Small intestine (tissue), 7 donors: ENCODE measurements around the gene COL6A2. TPM values are rescaled to one million over a fixed set of nuclear protein-coding genes. Genes with fewer than 3 reads are reported as not detected.

Source experiments
- DNase-seq, 2 donors: peaks; one replicate each; pipeline versions ENCODE4 v3.0.0 to v3.0.0-alpha.2; 2013
- FAIRE-seq: peaks from 2 replicates; lab custom pipeline; 2012; peaks lifted over from hg19 to GRCh38; lab: Jason Lieb, UNC
- H3K27ac ChIP-seq, 3 donors: one replicate each; pipeline ENCODE4 v1.5.1; 2013; ENCODE audit warnings: low read length in 2 of 3, mild to moderate bottlenecking in 2 of 3, control low read depth in 1 of 3, inconsistent platforms in 1 of 3, low read depth in 1 of 3, moderate library complexity in 1 of 3
- H3K27me3 ChIP-seq, 3 donors: one replicate each; pipeline ENCODE4 v1.6.1; 2013; ENCODE audit warnings: low read length in 3 of 3, inconsistent platforms in 1 of 3; ENCODE audit not compliant: control insufficient read depth in 3 of 3, insufficient read depth in 3 of 3
- H3K36me3 ChIP-seq, 3 donors: one replicate each; pipeline ENCODE4 v1.6.1; 2013; ENCODE audit warnings: low read length in 3 of 3, inconsistent platforms in 1 of 3, low read depth in 1 of 3, mild to moderate bottlenecking in 1 of 3, moderate library complexity in 1 of 3; ENCODE audit not compliant: control insufficient read depth in 3 of 3, insufficient read depth in 2 of 3
- H3K4me1 ChIP-seq, 3 donors: one replicate each; pipeline ENCODE4 v1.6.1; 2013; ENCODE audit warnings: low read length in 2 of 3, inconsistent platforms in 1 of 3, low read depth in 1 of 3, mild to moderate bottlenecking in 1 of 3, moderate library complexity in 1 of 3; ENCODE audit not compliant: control insufficient read depth in 3 of 3, insufficient read depth in 2 of 3
- H3K4me3 ChIP-seq, 3 donors: one replicate each; pipeline ENCODE4 v1.5.1; 2013; ENCODE audit warnings: low read length in 3 of 3, control low read depth in 1 of 3, inconsistent platforms in 1 of 3, low read depth in 1 of 3, mild to moderate bottlenecking in 1 of 3, moderate library complexity in 1 of 3
- H3K9me3 ChIP-seq, 2 donors: one replicate each; pipeline ENCODE4 v1.6.1; 2013; ENCODE audit warnings: low read depth in 1 of 2, low read length in 1 of 2; ENCODE audit not compliant: control insufficient read depth in 2 of 2, insufficient read depth in 1 of 2
- WGBS, 3 donors: extraction: QIAGEN DNeasy Blood & Tissue Kit; methylation state at CpG; one replicate each; pipeline ENCODE4 v1.1.7; 2013; 5-methylcytosine and 5-hydroxymethylcytosine counted together
- polyA plus RNA-seq, 4 donors: library from polyadenylated mRNA; stranded (reverse) in 3 of 4; unstranded in 1 of 4; fragments of 200-250 nt in 3 of 4; fragments of 120-200 nt in 1 of 4; gene quantifications; one replicate each; pipeline versions ENCODE4 v1.2.1 to v1.2.3, GENCODE V29; 2013
- donor health status: healthy with polysubstance abuse.
- donor health status: control.
- donor health status: control.
- donor health status: Bipolar disorder and iron deficiency.
- donor health status: healthy.

The COL6A2 gene
- polyA plus RNA-seq, 4 donors: 3.8 to 159 (median 68.5) TPM

DNA sequence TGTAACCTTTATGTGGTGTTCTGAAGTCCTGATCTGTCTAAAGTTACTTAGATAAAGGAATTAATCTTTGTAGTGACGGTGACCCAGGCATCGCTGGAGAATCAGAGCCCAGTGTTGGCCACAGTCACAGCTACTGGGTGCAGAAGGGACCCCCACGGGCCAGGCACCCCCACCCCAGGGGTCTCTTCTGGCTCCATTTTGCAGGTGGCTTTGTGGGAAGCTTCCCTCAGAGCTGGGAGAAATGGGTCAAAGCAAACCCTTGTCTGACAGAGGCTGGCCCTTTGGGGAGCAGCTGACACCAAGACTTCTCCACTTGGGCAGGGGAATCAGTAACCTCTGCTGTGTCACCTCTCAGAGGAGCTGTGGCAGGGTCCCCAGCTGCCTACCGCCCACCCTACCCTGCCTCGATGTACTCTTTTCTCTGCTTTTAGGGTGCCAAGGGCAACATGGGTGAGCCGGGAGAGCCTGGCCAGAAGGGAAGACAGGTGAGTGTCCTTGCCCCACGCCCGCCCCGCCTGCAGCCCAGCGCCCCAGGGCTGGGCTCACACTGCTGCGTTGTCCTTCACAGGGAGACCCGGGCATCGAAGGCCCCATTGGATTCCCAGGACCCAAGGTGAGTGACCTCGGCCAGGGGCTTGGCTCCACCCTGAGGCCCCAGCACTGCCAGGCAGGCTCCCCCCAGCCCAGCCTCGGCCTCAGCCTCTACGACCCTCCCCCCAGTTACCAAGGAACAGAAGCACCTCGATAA lies 17.7 kb downstream of the COL6A2 start:
- no peaks in the 10 kb centered on the region for H3K27me3 ChIP-seq
- WGBS, 3 donors: 82 to 91% (median 87%) methylated on average over 15 to 17 of the region's 17 CpGs
- no peak overlapping the region for H3K27ac ChIP-seq
- DNase-seq: no peak
- H3K4me3 ChIP-seq: no peak overlapping the region
- H3K9me3 ChIP-seq: peaks cover 0 to 4% of the 10 kb centered on the region in 2 donors
- FAIRE-seq: no peak
- H3K4me1 ChIP-seq: no peaks in the 10 kb centered on the region
- H3K36me3 ChIP-seq: peaks cover 0 to 66% (median 0%) of the 10 kb centered on the region in 3 donors

DNA sequence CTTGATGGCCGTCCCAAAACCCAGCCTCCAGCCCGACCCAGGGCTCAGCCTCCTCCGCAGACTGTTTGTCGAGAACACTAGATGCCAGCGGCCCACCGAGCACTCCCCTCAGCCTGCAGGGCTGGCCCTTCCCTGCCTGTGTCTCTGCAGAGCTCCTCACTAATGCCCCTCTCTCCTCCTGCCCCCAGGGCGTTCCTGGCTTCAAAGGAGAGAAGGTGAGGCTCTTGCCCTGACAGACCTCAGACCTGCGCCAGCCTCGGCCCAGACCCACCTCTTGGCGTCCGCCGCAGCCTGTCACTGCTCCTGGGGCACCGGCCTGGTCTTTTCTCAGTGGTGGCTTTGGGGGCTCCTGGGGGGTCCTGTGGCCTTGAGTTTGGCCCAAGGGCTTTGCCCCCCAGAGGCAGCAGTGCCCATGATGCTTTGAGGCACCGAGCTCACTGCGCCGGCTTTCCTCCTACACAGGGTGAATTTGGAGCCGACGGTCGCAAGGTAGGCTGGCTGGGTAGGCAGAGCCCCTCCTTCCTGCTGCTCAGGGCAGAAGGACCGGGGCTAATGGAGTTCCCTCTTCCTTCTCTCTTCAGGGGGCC lies 18.4 kb downstream of the COL6A2 start:
- no peak for DNase-seq
- Histone ChIP-seq H3K36me3 (peaks cover 0 to 72% (median 0%) of the 10 kb centered on the region in 3 donors), H3K27me3 (no peaks in the 10 kb centered on the region), H3K4me1 (no peaks in the 10 kb centered on the region), H3K9me3 (peaks cover 0 to 4% of the 10 kb centered on the region in 2 donors), H3K27ac (no peak overlapping the region), H3K4me3 (no peak overlapping the region)
- FAIRE-seq: no peak
- WGBS, 3 donors: 84 to 89% (median 87%) methylated on average over 19 to 20 of the region's 20 CpGs

DNA sequence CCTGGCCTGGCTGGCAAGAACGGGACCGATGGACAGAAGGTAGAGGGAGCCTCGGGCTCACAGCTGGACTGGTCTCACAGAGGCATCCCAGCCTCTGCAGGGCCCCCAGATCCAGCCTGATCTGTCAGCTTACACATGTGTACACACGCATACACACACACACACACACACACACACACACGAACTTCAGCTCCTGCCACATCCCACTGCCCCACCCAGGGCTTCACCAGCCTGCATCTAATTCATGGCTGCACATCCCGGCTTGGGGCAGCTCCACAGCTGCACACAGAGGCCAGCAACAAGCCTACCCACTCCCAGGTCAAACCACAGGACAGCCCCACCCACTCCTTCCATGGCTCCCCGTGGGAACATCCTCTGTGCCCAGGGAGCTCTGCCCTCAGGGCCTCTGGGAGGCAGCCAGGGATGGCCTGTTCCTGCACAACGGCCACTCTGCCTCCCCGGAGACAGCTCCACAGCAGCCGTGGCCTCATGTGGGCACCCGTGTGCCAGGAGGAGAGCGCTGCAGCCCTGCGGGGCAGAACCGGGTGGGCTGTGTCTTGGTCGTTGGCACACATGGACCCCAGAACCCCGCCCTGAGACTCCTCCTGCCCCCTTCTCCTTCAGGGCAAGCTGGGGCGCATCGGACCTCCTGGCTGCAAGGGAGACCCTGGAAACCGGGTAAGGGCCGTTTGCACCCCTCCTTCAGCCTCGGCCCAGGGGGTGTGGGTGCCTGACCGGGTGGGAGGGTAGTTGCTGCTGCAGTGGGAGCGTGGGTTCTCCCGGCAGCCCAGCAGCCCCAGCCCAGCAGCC lies 19.1 kb downstream of the COL6A2 start:
- no peak overlapping the region for H3K4me3 ChIP-seq
- DNase-seq (no peak), FAIRE-seq (no peak)
- 69 to 82% (median 71%) methylated on average over 24 of the region's 24 CpGs for WGBS, 3 donors
- H3K9me3 ChIP-seq: peaks cover 0 to 4% of the 10 kb centered on the region in 2 donors
- peaks cover 0 to 72% (median 0%) of the 10 kb centered on the region in 3 donors for H3K36me3 ChIP-seq
- H3K27ac ChIP-seq: no peak overlapping the region
- no peaks in the 10 kb centered on the region for H3K27me3 ChIP-seq
- no peaks in the 10 kb centered on the region for H3K4me1 ChIP-seq

GRCh38 chr21:46117586-46118315 lies 19.8 kb downstream of the COL6A2 start:
- FAIRE-seq (no peak), DNase-seq (no peak)
- Histone ChIP-seq H3K9me3 (peaks cover 0 to 4% of the 10 kb centered on the region in 2 donors), H3K4me3 (no peak overlapping the region), H3K27me3 (no peaks in the 10 kb centered on the region), H3K36me3 (peaks cover 0 to 75% (median 2%) of the 10 kb centered on the region in 3 donors), H3K4me1 (no peaks in the 10 kb centered on the region), H3K27ac (no peak overlapping the region)
- WGBS, 3 donors: 71 to 80% (median 75%) methylated on average over 27 to 29 of the region's 29 CpGs

DNA sequence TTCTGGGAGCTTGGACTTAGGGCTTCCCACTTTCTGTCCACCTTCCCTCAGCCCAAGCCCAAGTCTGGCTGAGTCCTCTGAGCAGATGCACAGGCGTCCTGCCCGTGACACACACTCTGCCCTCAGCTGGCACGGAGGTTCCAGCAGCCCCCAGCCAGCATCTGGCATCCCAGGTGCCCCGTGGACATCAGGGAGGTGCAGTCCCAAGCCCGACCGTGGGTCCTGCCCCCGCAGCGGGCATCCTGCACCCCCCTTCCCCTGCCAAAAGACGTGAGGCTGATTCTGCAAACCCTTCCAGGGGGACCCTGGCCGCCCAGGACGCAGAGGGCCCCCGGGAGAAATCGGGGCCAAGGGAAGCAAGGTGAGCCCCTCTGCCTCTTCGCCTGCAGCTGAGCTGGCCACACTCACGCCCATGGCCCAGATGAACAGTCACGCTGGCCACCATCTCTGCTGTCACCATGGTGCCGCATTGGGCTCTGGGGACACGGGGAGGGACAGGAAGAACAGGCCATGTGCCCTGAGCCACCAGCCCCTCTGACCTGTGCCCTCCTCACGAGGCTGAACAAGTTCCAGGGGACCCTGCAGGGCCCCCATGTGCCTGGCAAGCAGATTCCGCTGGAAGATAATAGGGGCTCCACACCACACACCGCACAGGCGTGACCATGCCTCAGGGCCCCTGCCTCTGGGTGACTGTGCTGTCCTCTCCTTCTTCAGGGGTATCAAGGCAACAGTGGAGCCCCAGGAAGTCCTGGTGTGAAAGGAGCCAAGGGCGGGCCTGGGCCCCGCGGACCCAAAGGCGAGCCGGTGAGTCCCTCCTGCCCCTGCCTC lies 20.6 kb downstream of the COL6A2 start:
- peaks cover 0 to 69% (median 2%) of the 10 kb centered on the region in 3 donors for H3K36me3 ChIP-seq
- no peaks in the 10 kb centered on the region for H3K27me3 ChIP-seq
- WGBS, 3 donors: 76 to 89% (median 78%) methylated on average over 27 of the region's 27 CpGs
- no peak for DNase-seq
- H3K27ac ChIP-seq: no peak overlapping the region
- H3K4me1 ChIP-seq: no peaks in the 10 kb centered on the region
- H3K9me3 ChIP-seq: peaks cover 0 to 4% of the 10 kb centered on the region in 2 donors
- FAIRE-seq: no peak
- H3K4me3 ChIP-seq: no peak overlapping the region

- Histone ChIP-seq H3K36me3 (peaks cover 0 to 65% (median 2%) of the 10 kb centered on the region in 3 donors), H3K27me3 (no peaks in the 10 kb centered on the region), H3K4me1 (no peaks in the 10 kb centered on the region), H3K4me3 (no peak overlapping the region), H3K27ac (no peak overlapping the region), H3K9me3 (peaks cover 0 to 4% of the 10 kb centered on the region in 2 donors)
- DNase-seq (no peak), FAIRE-seq (no peak)
- 73 to 91% (median 76%) methylated on average over 12 of the region's 12 CpGs for WGBS, 3 donors
These were observed 21.3 kb downstream of the COL6A2 start for GRCh38 chr21:46119144-46119636.

GRCh38 chr21:46119637-46120271 lies 21.8 kb downstream of the COL6A2 start:
- H3K4me1 ChIP-seq: no peaks in the 10 kb centered on the region
- H3K4me3 ChIP-seq: no peak overlapping the region
- no peak for FAIRE-seq
- H3K27ac ChIP-seq: no peak overlapping the region
- H3K36me3 ChIP-seq: peaks cover 0 to 69% (median 2%) of the 10 kb centered on the region in 3 donors
- peaks cover 0 to 4% of the 10 kb centered on the region in 2 donors for H3K9me3 ChIP-seq
- 59 to 81% (median 68%) methylated on average over 13 to 14 of the region's 14 CpGs for WGBS, 3 donors
- H3K27me3 ChIP-seq: no peaks in the 10 kb centered on the region
- DNase-seq: no peak
